Heart left ventricle (tissue), 13 donors: ENCODE measurements around the gene UGT2B17.

Experiments
- CTCF ChIP-seq, 12 donors: fragments of 200-600 bp; sonication (generic) in 4 of 12; IDR thresholded peaks; one replicate each; pipeline versions ENCODE4 v1.5.0 to v1.8.0; 2018 to 2022; ENCODE audit warnings: antibody characterized with exemption in 12 of 12, mild to moderate bottlenecking in 5 of 12
- POLR2A ChIP-seq, 2 donors: fragments of 450-650 bp; IDR thresholded peaks; one replicate each; pipeline ENCODE4 v1.6.1; 2017; ENCODE audit warnings: antibody characterized with exemption in 2 of 2, mild to moderate bottlenecking in 2 of 2, moderate library complexity in 2 of 2
- donor health status: ischemic (EF 13 %, LVEDD 7.1; RV severe dilation, severe dysfunction).
- donor health status: DM: no; HTN: yes; CAD: no.
- donor health status: DM: no; HTN: no; CAD: no.
- donor health status: ischemic (EF 25% LVEDD 6.9; RV normal size, moderate dysfunction).
- donor health status: ischemic (EF 25% LVEDD 5.7; RV mildly dilated, moderate dysfunction).
- donor health status: ischemic (EF 35%, LVEDD 5.7; RV mildly dilated, moderate dysfunction).
- donor health status: nonischemic (EF 11% LVEDD 7.7; RV severe dilation, severe dysfunction).
- donor health status: DM: yes; HTN: yes; CAD: no.
- donor health status: PGD.
- donor health status: ischemic (EF 29% LVEDD 5.4; RV normal size, mild dysfunction).
- donor health status: nonischemic (EF 23%, LVEDD 6.1; RV moderate dilation, normal function).

DNA sequence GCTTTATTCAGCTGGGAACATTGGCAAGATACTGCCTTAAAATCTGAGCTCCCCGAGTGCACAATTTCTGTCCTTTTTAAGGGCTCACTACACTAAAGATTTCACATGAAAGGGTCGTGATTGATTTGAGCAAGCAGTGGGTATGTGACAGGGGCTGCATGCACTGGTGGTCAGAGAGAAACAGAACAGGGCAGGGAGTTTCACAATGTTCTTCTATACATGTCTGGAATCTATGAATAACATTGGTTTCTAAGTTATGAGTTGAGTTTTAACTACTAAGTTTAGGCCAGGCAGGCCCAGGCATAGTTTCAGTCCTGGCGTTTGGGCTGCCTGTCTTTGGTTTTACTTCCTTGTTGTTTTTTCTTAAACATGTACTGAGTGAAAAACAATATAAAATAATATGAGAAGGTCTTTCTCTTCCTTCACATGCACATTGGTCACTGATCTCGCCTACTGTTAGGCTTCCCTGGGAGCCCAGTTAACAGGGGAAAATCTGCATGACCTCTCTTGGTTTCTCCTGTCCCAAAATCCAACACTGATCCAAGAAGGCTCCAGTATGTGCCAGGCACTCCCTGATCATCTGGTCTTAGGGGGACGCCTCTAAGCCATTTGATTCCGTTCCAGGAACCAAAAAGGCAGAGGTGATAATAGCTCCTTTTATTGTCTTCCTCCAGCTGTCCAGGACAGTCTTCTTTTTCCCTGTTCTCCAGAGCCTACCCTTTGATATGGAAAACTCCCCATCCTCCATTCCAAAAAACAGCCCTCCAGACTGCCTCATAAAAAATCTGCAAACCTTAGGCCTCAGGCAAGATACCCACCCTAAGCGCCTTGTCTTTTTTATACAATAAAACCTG lies at the start of gene UGT2B17:
- no peak for TF ChIP-seq CTCF (IDR thresholded peaks at IDR 0.05)
- TF ChIP-seq POLR2A (IDR thresholded peaks at IDR 0.05) = no peak
